HG03342 (cell line): Measurements from ENCODE around the gene KNOP1.

Experiments used
- ATAC-seq: cut with Tn5 transposase; IDR thresholded peaks from one replicate; pipeline ENCODE4 v1.9.1; 2021; ENCODE audit warnings: mild to moderate bottlenecking, moderate library complexity; ENCODE audit not compliant: unreplicated experiment

The KNOP1 gene

DNA sequence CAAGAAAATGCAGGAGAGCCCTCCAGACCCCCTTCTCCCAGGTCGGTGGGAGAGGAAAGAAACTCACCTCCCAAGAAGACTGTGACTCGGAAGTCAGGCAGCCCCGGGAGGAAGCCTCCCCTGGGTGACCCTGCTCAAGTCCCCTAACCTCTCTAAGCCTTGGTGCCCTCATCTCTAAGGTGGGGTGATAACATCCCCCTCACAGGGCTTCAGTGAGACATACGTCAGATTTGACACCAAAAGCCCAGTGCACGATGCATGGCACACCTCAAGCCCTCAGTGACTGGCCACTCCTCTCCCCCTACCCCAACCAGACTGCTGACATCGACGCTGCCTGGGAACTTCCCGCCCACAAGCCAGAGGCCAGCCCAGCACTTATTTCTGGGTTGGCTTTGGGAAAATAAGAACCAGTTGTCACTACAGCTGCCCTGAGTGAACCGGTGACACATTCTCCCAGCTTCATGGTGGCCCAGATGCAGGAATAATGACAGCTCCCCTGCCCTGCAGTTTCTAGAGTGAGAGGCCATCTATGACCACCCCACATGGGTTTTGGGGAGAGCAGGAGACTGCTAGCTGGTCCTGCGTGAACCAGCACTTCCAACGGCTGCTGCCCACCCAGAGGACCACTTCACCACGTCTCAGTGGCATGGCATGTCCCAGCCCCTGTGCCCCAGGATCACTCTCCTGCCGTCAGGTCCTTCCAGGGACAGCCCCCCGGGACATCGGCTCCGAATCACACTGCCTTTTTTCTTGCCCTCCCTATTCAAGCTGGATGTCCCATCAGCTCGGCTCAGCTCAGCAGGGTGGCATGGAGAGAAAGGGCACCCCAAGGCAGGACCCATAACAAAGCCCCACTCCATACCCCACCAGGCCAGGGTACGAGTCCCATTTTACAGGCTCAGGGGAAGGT is 9.5 kb downstream of the KNOP1 start:
- ATAC-seq = no peak

DNA sequence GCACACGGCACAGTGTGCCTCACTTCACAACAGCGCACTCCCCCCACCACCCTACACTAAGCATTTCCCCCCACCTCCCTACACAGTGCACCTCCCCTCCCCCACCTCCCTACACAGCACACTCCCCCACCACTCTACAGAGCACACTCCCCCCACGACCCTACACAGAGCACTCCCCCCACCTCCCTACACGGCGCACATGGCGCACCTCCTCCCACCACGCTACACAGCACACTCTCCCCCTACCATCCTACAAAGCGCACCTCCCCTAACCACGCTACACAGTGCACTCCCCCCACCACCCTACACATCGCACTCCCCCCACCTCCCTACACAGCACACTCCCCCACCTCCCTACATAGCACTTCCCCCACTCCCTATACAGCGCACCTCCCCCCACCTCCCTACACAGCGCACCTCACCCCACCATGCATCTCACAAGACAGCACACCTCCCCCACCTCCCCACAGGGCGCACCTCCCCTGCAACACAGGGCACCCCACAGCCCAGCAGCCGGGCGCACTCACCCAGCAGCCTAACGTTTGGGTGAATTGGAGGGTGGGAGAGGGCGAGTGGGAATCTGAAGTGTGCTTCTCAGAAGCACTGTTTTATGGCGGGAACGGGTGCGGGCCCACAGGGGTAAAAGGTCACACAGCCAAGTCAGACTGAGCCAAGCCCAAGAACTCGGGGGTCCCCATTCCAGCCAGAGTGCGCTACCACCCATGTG is 10.3 kb downstream of the KNOP1 start:
- ATAC-seq = no peak

DNA sequence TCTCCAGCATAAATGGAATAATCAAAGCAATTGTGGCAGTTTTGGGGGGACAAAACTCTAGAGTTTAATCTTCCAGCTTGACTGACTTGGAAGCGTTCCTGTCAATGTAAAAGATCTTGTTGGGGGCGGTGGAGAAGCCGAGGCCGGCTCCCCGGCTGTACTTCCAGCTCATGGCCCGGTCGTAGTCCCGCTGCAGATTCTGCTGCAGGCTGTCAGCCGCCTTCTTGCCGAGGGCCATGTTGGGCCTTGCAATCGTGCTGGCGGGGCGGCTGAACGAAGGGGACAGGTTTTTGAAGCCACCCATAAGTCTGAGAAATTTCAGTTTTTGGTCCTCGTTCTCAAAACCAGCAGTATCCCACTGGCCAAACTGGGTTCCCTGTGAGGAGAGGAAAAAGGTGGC is 11.2 kb downstream of the KNOP1 start:
- ATAC-seq = no peak

- ATAC-seq = no peak
These were observed 12.2 kb downstream of the KNOP1 start for GRCh38 chr16:19705843-19706242.

DNA sequence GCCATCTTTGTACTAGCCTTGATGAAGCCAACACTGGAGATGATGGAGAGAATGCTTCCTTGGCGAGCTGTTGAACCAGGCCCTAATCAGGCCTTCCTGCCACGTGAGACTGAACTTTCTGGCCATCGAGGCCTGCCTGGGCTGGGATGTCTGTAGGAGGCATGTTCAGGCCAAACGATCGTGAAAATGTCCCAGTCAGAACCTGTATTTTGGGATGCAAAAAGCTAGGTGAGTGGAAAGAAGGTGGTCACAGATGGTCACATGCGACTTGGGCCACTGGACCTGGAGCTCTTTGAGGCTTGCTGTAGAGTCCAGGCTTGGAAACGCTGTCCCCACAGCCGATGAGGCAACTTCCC is 12.9 kb downstream of the KNOP1 start:
- no peak for ATAC-seq

GRCh38 chr16:19704321-19705145 is 13.5 kb downstream of the KNOP1 start:
- ATAC-seq = no peak

GRCh38 chr16:19703172-19703889 is 14.7 kb downstream of the KNOP1 start:
- ATAC-seq = no peak

GRCh38 chr16:19701091-19701490 is 16.9 kb downstream of the KNOP1 start:
- no peak for ATAC-seq

GRCh38 chr16:19700319-19700781 is 17.7 kb downstream of the KNOP1 start:
- no peak for ATAC-seq

DNA sequence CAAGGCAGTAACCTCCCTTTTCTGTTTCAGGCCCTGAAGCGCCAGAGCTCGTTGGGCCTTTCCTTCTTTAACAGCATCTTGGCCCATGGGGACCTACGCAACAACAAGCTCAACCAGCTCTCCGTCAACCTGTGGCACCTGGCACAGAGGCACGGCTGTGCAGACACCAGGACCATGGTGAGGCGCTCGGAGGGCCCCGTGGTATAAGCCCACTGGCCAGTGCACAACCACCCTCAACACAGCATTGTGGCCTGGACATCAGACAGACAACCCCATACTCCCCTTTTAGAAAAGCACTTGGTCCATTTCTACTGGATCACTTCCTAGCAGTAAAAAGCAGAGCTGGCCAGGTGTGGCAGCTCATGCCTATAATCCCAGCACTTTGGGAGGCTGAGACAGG is 18.6 kb downstream of the KNOP1 start:
- ATAC-seq = no peak

GRCh38 chr16:19698480-19699465 is 19.3 kb downstream of the KNOP1 start:
- no peak for ATAC-seq

DNA sequence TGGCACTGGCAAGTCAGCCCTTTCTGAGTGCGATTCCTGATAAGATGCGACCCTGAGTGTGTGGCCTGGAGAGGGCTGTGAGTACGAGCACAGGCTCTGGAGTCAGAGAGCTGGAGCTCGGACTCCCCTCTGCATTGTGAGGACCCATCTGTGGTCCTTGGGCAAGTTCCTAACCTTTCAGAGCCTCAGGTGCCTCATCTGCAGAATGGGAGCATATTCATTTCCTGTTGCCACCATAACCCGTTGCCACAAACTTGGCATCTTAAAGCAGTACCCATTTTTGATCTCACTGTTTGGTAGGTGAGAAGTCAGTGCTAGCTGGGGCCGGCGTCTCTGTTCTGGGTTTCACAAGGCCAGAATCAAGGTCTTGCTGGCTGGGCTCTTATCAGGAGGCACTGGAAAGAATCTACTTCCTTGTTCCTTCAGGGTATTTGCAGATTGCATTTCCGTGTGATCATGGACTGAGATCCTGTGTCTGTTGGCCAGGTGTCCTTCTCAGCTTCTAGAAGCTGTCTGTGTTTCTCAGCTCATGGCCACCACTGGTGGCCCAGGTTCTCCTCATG is 20.2 kb downstream of the KNOP1 start:
- no peak for ATAC-seq

DNA sequence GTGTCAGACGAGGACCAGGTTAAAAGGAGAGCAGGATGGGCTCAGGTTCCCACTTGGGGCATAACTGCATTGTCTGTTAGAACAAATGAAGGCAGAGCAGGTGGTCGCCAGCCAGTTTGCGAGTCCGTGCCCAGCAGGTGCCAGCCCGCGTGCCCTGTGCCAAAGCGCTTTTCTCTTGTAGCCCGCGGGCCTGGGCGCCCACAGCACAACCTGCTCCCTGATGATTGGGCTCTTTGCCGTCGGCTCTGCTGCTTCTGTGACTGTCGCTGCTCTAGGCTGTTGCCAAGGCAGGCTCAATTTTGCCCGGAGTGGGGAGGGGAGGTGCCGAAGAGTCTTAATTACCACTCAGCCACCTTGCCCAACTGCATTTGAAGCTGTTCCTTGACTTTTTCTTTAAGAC is 21.1 kb downstream of the KNOP1 start:
- ATAC-seq = no peak

GRCh38 chr16:19696328-19696727 is 21.7 kb downstream of the KNOP1 start:
- no peak for ATAC-seq

DNA sequence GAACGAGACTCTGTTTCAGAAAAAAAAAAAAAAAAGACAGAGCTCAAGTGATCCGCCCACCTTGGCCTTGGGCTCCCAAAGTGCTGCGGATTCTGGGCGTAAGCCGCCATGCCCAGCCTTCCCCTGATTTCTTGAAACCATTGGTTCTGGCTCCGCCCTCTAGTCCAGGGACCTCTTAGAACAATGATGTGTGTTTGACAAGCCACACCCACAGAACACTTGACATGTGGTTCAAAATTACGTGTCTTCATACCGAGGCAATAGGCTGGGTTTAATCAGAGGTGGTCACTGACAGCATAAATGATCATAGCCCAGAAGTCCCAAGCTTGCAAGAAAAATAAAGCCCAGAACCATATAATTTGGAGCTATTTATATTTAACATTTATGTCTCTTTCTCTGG is 23.0 kb downstream of the KNOP1 start:
- no peak for ATAC-seq

DNA sequence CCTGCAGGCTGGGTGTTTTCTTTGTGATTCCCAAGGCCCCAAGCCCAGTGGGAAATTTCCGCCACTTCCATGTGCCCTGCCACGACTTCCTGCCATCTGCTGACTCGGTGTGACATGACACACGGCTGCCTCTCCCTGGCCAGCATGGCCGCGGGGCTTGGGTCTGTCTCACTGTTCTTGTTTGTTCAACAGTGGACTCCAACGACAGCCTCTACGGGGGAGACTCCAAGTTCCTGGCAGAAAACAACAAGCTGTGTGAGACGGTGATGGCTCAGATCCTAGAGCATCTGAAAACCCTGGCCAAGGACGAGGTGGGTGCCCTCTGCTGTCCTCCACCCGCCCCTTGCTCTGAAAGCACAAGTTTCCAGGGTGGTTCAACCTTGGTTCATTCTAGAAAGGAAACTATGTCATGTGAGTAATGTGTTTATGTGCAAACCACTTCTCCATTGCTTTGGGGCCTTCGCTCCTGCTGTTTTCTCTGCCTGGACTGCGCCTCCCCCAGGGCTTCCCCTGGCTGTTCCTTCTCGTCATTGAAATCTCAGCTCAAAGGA is 26.8 kb downstream of the KNOP1 start:
- no peak for ATAC-seq

DNA sequence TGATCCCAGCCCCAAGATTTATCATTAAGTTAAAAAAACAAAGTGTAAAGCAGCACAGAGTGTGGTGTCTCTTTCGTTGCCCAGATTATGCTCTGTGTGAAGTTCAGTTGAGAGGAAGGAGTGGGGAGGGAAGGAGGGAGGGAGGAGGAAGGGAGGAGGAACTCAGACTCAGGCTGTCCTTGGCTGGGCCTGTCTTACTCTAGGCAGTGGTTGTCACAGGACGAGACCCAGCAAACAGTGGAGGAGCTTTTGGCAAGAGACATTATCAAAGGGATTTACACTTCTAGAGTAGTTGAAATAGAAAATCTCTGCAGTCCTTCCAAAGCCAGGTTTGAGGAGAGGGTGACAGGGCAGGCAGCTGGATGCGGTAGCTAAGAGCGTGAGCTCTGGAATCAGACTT is 27.8 kb downstream of the KNOP1 start:
- no peak for ATAC-seq

GRCh38 chr16:19689342-19689741 is 28.7 kb downstream of the KNOP1 start:
- ATAC-seq = no peak
